NCI-H146 (cell line): Measurements from ENCODE around the gene MKI67.

Source experiments
- DNase-seq: peaks from one replicate; lab custom pipeline; 2025; lab: John Stamatoyannopoulos, UW

MKI67 gene

GRCh38 chr10:128052696-128053095 lies 73.5 kb downstream of the MKI67 start:
- no peak for DNase-seq

- DNase-seq: no peak
Observed at GRCh38 chr10:128051548-128051947, 74.7 kb downstream of the MKI67 start.

DNA sequence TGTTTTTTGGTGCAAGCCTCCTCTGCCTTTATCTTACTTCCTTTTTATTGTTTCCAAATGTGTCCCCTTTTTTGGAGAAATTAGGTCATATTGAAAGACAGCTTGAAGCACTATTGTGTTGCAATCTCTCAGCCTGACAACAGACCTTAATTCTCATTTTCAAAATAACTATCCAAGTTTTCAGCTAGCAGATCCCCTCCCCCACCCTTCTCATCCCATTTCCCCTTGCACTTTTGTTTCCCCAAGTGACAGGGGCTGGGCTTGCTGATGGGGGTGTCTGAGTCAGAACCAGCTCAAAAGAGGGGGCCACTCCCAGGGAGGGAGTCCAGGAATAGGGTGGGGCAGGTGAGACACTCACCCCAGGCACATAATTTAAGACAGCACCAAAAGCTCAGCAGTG lies 75.3 kb downstream of the MKI67 start:
- no peak for DNase-seq

DNA sequence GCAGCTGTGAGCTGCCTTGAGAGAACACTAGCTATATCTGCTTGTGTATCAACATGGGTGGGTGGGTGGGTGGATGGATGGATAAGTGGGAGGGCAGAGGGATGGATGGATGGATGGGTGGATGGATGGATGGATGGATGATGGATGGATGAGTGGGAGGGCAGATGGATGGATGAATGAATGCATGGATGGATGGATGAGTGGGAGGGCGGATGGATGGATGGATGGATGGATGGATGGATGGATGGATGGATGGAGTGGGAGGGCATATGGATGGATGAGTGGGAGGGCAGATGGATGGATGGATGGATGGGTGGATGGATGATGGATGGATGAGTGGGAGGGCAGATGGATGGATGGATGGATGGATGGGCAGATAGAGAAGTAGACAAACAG lies 76.1 kb downstream of the MKI67 start:
- DNase-seq: no peak

DNA sequence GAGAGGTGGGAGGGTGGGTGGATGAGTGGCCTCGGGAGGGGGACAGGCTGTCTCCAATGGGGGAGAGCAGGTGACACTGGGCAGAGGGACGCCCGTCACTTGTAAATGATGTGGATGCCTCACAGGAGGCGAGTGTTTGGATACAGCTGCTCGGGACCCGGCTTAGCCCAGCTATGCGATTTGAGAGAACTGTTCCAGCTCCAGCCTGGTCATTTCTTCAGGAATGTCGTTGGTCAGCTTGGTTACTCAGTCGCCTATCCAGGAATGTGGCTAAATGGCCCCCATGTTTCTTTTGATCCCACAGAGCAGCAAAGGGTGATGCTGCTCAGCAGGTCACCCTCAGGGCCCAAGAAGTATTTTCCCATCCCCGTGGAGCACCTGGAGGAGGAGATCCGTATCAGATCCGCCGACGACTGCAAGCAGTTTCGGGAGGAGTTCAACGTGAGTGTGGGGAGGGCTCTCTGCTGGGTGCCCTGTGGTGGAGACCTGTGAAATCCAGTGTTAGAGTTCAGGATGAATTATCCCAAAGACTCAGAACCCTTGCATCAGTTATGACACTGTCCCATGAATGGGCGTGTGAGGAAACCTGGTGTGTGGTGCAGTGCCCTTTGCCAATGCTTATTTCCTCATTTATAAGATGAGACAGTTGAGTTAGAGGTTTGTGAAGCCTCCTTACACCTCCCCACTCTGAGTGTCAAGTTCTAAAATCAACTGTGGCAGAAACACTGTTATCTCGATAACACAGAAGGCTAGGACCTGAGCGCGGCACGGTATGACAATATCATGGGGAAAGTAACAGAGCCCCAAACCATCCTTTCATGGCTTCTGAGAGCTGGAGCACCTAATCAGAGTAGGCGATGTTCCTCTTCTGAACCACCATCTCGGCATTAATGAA lies 76.8 kb downstream of the MKI67 start:
- no peak for DNase-seq

DNA sequence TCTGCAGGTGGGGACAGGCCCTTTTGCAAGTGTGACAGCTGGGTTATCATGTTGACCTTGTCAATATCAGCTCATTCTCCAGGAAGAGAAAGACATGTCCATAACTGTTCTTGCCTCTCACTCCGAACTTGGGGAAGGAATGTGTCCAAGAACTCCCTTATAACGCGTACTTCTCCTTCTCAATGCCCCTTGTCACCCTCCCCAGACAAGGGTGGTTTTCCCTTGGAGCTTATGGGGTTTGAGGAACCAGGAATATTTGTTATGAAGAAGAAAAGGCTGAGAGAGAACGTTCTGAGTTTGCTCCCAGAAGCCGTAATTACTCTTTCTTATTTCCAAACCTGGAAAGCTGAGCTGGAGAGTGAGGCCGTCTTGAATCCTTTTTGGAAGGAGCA lies 77.4 kb downstream of the MKI67 start:
- no peak for DNase-seq

DNA sequence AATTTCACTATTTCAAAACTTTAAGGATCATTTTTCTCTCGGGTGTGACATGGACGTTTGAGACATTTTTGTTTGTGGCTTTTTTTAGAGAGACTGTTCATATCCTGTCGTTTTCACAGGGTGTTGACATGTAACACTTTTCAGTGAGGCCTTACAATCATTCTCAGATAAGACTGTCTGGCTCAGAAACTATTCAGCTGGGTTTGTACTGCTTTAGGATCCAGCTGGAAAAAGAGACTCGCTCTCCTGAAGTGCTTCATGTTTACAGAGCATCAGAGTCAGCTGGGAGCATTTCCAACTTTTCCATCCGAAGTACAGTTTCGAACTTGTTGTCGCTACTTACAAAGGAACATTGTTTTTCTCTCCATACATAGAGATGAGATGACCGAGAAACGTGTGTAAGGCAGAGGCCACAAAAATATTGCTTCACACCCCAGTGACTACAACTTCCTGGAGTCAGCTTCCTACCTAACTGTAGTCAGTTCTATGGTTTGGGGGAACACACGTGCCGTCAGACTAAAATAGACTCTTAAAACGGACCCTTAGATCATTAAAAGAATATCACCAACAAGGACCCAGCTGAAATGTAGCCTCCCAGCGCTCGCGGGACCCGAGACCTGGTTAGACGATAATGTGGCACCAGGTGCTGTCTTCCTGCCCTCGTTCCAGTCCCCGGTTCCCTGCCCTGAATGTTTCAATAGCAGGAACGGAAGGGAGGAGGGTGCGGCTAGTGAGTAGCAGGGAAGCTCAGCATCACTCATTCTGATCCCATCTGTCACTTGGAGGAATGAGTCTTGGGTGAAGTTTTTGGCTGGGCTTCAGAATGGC lies 78.0 kb downstream of the MKI67 start:
- DNase-seq: no peak

DNA sequence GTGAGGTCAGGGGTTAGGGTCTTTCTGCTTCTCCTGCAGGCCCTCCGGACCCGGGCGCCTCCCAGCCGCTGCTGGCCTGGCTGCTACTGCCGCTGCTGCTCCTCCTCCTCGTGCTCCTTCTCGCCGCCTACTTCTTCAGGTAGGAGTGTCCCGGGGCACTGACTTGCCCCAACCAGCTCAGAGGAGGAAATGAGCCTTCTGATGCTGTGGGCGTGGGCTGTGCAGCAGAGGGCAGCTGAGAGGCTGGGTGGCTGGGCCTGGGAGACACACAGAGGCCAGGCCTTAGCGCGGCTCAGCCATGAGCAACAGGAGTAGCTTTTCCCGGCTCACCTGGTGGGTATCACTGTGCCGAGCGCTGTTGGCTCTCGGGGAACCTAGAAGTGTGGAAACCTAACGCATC lies 78.9 kb downstream of the MKI67 start:
- no peak for DNase-seq

- no peak for DNase-seq
Observed at GRCh38 chr10:128046953-128047290, 79.3 kb downstream of the MKI67 start.
